SK-N-SH (cell line): Measurements from ENCODE around the gene CDH13. TPM values are rescaled to one million over a fixed set of nuclear protein-coding genes. Genes with fewer than 3 reads are reported as not detected.

Experiments used
- CTCF ChIA-PET: fragments of 300-600, 350-600 bp; formaldehyde crosslinking; extraction: SDS; loops from one replicate; lab custom pipeline; 2021; lab: Yijun Ruan, JAX
- POLR2A ChIA-PET: fragments of 350-600 bp; sonication (Branson Sonifier 250); formaldehyde crosslinking; extraction: SDS; loops from one replicate; lab custom pipeline; 2020; ENCODE audit warnings: antibody characterized with exemption, inconsistent platforms; lab: Yijun Ruan, JAX
- DNase-seq: peaks from one replicate; pipeline ENCODE4 v3.0.0; 2012
- H2AFZ ChIP-seq: fragments of 200-600 bp; sonication (generic); 2 replicates; pipeline ENCODE4 v1.8.1; 2016; ENCODE audit warnings: antibody characterized with exemption, mild to moderate bottlenecking, low read depth
- H3F3A ChIP-seq: fragments of 200-600 bp; sonication (generic); replicated peaks from 2 replicates; pipeline ENCODE3; 2016; ENCODE audit warnings: antibody characterized with exemption, mild to moderate bottlenecking; ENCODE audit not compliant: insufficient read depth
- H3K27ac ChIP-seq, 2 experiments: fragments of 200-500 bp in 1 of 2; fragments of 200-600 bp in 1 of 2; sonication (Bioruptor generic) in 1 of 2; sonication (generic), shearing (Covaris generic) in 1 of 2; 2 replicates each; pipeline versions ENCODE4 v1.5.1 to v1.6.1; 2014 to 2016; ENCODE audit warnings: low read depth in 2 of 2, inconsistent platforms in 1 of 2, low read length in 1 of 2, mild to moderate bottlenecking in 1 of 2, mixed read lengths in 1 of 2
- H3K27me3 ChIP-seq: fragments of 200-600 bp; sonication (generic), shearing (Covaris generic); 2 replicates; pipeline ENCODE4 v1.6.1; 2016; ENCODE audit warnings: mixed run types; ENCODE audit not compliant: insufficient read depth
- H3K36me3 ChIP-seq, 2 experiments: fragments of 200-500 bp in 1 of 2; fragments of 200-600 bp in 1 of 2; sonication (Bioruptor generic) in 1 of 2; sonication (generic) in 1 of 2; replicated peaks in 1 of 2; 2 replicates each; pipeline versions ENCODE3 to v1.5.1; 2014 to 2016; ENCODE audit warnings: low read length in 1 of 2, mild to moderate bottlenecking in 1 of 2; ENCODE audit not compliant: insufficient read depth in 2 of 2, control insufficient read depth in 1 of 2
- H3K4me1 ChIP-seq, 2 experiments: fragments of 200-500 bp in 1 of 2; fragments of 200-600 bp in 1 of 2; sonication (Bioruptor generic) in 1 of 2; sonication (generic), shearing (Covaris generic) in 1 of 2; 2 replicates each; pipeline versions ENCODE4 v1.5.1 to v1.6.1; 2014 to 2016; ENCODE audit warnings: low read depth in 1 of 2, low read length in 1 of 2, mixed run types in 1 of 2; ENCODE audit not compliant: insufficient read depth in 2 of 2, control insufficient read depth in 1 of 2
- H3K4me2 ChIP-seq: fragments of 200-600 bp; sonication (generic), shearing (Covaris generic); 2 replicates; pipeline ENCODE4 v1.6.1; 2017; ENCODE audit warnings: mixed run types
- H3K4me3 ChIP-seq, 2 experiments: fragments of 200-500 bp in 1 of 2; fragments of 200-600 bp in 1 of 2; sonication (Bioruptor generic) in 1 of 2; sonication (generic), shearing (Covaris generic) in 1 of 2; 2 replicates each; pipeline versions ENCODE4 v1.5.1 to v1.8.1; 2014 to 2016; ENCODE audit warnings: low read depth in 2 of 2, inconsistent platforms in 1 of 2, low read length in 1 of 2, mild to moderate bottlenecking in 1 of 2, mixed read lengths in 1 of 2, moderate library complexity in 1 of 2
- H3K79me2 ChIP-seq: fragments of 200-600 bp; sonication (generic); 2 replicates; pipeline ENCODE4 v1.8.1; 2017; ENCODE audit warnings: mild to moderate bottlenecking; ENCODE audit not compliant: insufficient read depth
- H3K9ac ChIP-seq: fragments of 200-600 bp; sonication (generic); 2 replicates; pipeline ENCODE4 v1.6.1; 2017; ENCODE audit warnings: mixed run types
- H3K9me2 ChIP-seq: fragments of 200-600 bp; sonication (generic); 2 replicates; pipeline ENCODE4 v1.6.1; 2017; ENCODE audit warnings: mixed run types
- H3K9me3 ChIP-seq: fragments of 200-600 bp; sonication (generic); 2 replicates; pipeline ENCODE4 v1.6.1; 2017; ENCODE audit warnings: mixed run types, mild to moderate bottlenecking, moderate library complexity
- H4K20me1 ChIP-seq: fragments of 200-600 bp; sonication (generic); 2 replicates; pipeline ENCODE4 v1.6.1; 2017; ENCODE audit warnings: mild to moderate bottlenecking, mixed run types; ENCODE audit not compliant: insufficient read depth
- CTCF ChIP-seq: fragments of 200-600 bp; sonication (generic); IDR thresholded peaks from 2 replicates; pipeline ENCODE4 v1.6.1; 2017; ENCODE audit warnings: antibody characterized with exemption, mild to moderate bottlenecking, moderate library complexity
- ELF1 ChIP-seq: IDR thresholded peaks from 2 replicates; pipeline ENCODE4 v1.4.0; 2012
- FOSL2 ChIP-seq: IDR thresholded peaks from 2 replicates; pipeline ENCODE4 v1.4.0; 2012; ENCODE audit warnings: low read depth, mild to moderate bottlenecking, moderate library complexity, borderline replicate concordance
- FOXJ3 ChIP-seq: sonication (generic); formaldehyde crosslinking; IDR thresholded peaks from 2 replicates; pipeline ENCODE4 v1.5.1; 2020; ENCODE audit warnings: mild to moderate bottlenecking, missing genetic modification reagents
- FOXM1 ChIP-seq: IDR thresholded peaks from 2 replicates; pipeline ENCODE4 v1.4.0; 2012; ENCODE audit warnings: low read depth, mild to moderate bottlenecking
- GABPA ChIP-seq: IDR thresholded peaks from 2 replicates; pipeline ENCODE4 v1.4.0; 2012; ENCODE audit warnings: low read depth, mild to moderate bottlenecking
- IRF3 ChIP-seq: fragments of 150-350 bp; IDR thresholded peaks from 2 replicates; pipeline ENCODE4 v1.6.1; 2016; ENCODE audit warnings: mild to moderate bottlenecking, low read depth, low read length
- MEF2A ChIP-seq: IDR thresholded peaks from 2 replicates; pipeline ENCODE4 v1.4.0; 2012; ENCODE audit warnings: low read depth, borderline replicate concordance
- NFIC ChIP-seq: IDR thresholded peaks from 2 replicates; pipeline ENCODE4 v1.4.0; 2012; ENCODE audit warnings: borderline replicate concordance
- PBX3 ChIP-seq: IDR thresholded peaks from 2 replicates; pipeline ENCODE4; 2012
- REST ChIP-seq: IDR thresholded peaks from 2 replicates; pipeline ENCODE4 v1.6.1; 2012; ENCODE audit warnings: mild to moderate bottlenecking, low read depth, low read length, moderate library complexity
- RXRA ChIP-seq: IDR thresholded peaks from 2 replicates; pipeline ENCODE4 v1.4.0; 2012; ENCODE audit warnings: low read depth, mild to moderate bottlenecking, borderline replicate concordance
- SIN3A ChIP-seq: IDR thresholded peaks from 2 replicates; pipeline ENCODE4 v1.6.1; 2012; ENCODE audit warnings: low read depth, mild to moderate bottlenecking, low read length, moderate library complexity, borderline replicate concordance
- TAF1 ChIP-seq: IDR thresholded peaks from 2 replicates; pipeline ENCODE4 v1.6.1; 2012; ENCODE audit warnings: low read depth, mild to moderate bottlenecking, low read length, moderate library complexity, borderline replicate concordance
- TCF12 ChIP-seq: IDR thresholded peaks from 2 replicates; pipeline ENCODE4 v1.4.0; 2012
- TEAD4 ChIP-seq: IDR thresholded peaks from 2 replicates; pipeline ENCODE4 v1.4.0; 2012; ENCODE audit warnings: mild to moderate bottlenecking, borderline replicate concordance; ENCODE audit not compliant: insufficient read depth
- USF1 ChIP-seq: IDR thresholded peaks from 2 replicates; pipeline ENCODE4 v1.4.0; 2012; ENCODE audit warnings: low read depth, borderline replicate concordance
- YY1 ChIP-seq: IDR thresholded peaks from 2 replicates; pipeline ENCODE4 v1.4.0; 2012; ENCODE audit warnings: low read depth, mild to moderate bottlenecking
- WGBS: methylation state at CpG from one replicate; pipeline ENCODE4 v1.1.6; 2017; ENCODE audit warnings: low lambda C conversion rate; 5-methylcytosine and 5-hydroxymethylcytosine counted together
- polyA plus RNA-seq, 3 experiments: library from polyadenylated mRNA; depleted of rRNA; stranded (reverse); fragments of >200 nt; gene quantifications; 2 replicates each; pipeline ENCODE4 v1.2.3, GENCODE V29; 2012

CDH13 gene
- polyA plus RNA-seq, 1 of the 3 experiments (the other 2 are of a cell fraction): 93.0 TPM

- Histone ChIP-seq H3K27me3 (no peaks in the 10 kb centered on the region), H4K20me1 (no peaks in the 10 kb centered on the region), H3K9me2 (no peaks in the 10 kb centered on the region), H2AFZ (no peak overlapping the region), H3K4me2 (no peak overlapping the region), H3K9me3 (no peaks in the 10 kb centered on the region), H3F3A (no peaks in the 10 kb centered on the region), H3K79me2 (no peaks in the 10 kb centered on the region; the same call in 1 of the 2 replicates), H3K4me1 (no peaks in the 10 kb centered on the region), H3K27ac (no peak overlapping the region), H3K36me3 (no peaks in the 10 kb centered on the region), H3K4me3 (no peak overlapping the region), H3K9ac (no peak overlapping the region)
- ChIA-PET POLR2A (no interaction called here), CTCF (interaction anchor here (0.5 kb wide), 1 partner anchor 1049 kb away, joined by 3 read pairs; no protein-coding TSS in a partner anchor)
- no peak for TF ChIP-seq TAF1
- no peak for TF ChIP-seq FOSL2
- no peak for TF ChIP-seq REST
- no peak for TF ChIP-seq YY1
- no peak for TF ChIP-seq CTCF
- TF ChIP-seq TCF12: no peak
- no peak for TF ChIP-seq TEAD4
- TF ChIP-seq FOXM1: no peak
- TF ChIP-seq GABPA: no peak
- TF ChIP-seq IRF3: no peak
- no peak for TF ChIP-seq FOXJ3 (CRISPR knock-in tag)
- TF ChIP-seq SIN3A: no peak
- TF ChIP-seq ELF1: no peak
- no peak for TF ChIP-seq NFIC
- no peak for TF ChIP-seq USF1
- TF ChIP-seq RXRA: no peak
- no peak for TF ChIP-seq MEF2A
- no peak for TF ChIP-seq PBX3
- 49% methylated on average over 3 of the region's 3 CpGs for WGBS
- no peak for DNase-seq
Observed at GRCh38 chr16:83312015-83312717, 685.4 kb downstream of the CDH13 start.
